Endothelial cell of hepatic sinusoid (primary cell): ENCODE data around the gene PSMD11.
"Not testable (repeated sequence)": the region's sequence is repeated elsewhere in the genome, so short reads cannot be mapped to it uniquely, and the experiment has no call there.

Experiments
- in situ Hi-C: cut with HindIII; loops from 2 replicates; pipeline ENCODE4 v1.10.0; 2017; ENCODE audit warnings: low sequenced_read_pairs

Gene PSMD11

DNA sequence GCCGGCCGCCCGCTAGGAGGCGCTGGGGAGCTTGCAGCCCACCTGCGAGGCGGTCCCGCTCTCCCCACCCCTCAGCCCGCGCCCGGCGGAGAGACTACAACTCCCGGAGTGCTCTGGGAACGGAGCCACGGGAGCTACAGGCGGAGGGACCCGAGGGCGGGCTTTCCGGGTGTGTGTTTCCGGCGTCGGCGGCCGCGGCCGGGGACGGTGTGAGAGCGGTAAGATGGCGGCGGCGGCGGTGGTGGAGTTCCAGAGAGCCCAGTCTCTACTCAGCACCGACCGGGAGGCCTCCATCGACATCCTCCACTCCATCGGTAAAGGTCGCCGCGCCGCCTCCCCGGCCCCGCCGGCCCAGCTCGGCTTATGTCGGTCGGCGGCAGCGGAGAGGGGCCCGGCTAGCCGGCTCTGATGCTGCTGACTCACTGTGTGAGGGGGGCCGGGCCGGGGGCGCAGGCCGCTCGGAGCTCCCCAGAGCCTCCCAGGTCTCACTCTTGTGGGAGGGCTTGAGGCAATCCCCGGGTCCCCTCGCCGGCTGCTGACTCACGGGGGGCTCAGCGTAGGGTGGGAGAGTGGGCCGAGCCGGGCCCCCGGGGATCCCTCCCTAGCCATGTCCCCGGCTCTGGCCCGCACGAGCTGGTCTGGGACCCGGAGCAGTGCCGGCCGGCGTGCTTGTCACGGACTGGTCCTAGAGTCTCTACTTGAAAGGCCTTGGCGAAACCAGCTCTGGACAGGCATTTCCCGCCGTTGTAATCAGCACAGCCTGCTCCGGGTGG is at the start of gene PSMD11:
PSMD11 (plus strand) TSS at position 210 of the 773 bp plus-strand sequence; CDS start at position 224, 14 bp downstream.
- in situ Hi-C loops = no loop called here

DNA sequence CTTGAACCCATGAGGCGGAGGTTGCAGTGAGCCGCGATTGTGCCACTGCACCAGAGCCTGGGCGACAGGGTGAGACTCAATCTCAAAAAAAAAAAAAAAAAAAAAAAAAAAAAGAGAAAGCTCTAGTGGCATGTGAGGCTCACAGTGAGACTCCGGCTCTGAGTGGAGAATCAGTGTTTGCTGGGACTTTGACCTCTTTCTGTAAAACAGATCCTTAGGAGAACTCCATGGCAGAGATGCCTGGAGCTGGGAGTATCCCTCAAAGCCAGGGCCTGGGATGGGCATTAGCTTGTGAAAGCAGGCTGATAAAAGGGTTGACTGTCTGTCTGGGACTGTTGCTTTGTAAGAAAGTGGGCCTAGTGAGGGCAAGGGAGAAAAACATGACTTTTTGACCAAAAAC is 48.0 kb upstream of the PSMD11 start:
- in situ Hi-C loops = no loop called here

DNA sequence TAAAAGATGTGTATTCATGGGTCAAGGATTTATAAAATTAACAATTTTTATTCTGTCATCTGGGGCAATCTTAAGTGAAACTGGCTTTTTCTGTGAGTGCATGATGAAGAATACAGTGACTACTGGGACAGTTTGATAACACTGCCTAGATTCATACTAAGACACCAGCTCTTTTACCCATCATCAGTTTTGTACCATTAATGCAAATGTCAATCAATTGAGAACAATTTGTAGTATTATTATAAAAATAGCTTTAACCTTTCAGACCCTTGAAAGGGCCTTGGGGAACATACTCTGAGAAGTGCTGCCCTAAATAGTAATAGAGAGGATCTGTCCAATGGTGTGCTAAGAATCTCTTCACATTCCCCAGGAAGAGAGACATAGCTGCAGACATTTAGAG is 45.4 kb upstream of the PSMD11 start:
- in situ Hi-C loops = no loop called here

DNA sequence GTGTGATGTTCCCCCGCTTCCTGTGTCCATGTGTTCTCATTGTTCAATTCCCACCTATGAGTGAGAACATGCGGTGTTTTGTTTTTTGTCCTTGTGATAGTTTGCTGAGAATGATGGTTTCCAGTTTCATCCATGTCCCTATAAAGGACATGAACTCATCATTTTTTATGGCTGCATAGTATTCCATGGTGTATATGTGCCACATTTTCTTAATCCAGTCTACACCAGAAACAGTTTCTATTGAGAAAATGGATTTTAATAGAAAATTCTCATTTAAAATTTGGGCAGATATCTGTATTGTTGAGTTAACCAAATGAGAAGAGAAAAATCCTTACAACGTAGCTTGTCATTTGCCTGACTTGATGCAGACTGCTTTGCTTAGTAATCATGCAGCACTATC is 34.2 kb upstream of the PSMD11 start:
- in situ Hi-C loops = not testable (repeated sequence)

DNA sequence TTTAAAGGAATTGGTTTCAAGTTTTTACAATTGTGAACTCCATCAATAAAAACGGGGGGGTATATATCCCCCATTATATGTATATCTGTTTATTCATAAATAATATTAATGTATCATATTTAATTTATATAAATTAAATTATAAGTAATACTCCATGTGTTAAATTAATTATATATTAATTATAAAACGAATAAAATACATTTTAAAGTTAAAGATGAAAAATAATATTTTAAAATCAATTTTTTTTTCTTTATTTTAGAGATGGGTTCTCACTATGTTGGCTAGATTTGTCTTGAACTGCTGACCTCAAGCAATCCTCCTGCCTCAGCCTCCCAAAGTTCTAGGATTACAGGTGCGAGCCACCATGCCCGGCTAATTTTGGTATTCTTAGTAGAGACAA is 17.4 kb upstream of the PSMD11 start:
- in situ Hi-C loops = no loop called here

DNA sequence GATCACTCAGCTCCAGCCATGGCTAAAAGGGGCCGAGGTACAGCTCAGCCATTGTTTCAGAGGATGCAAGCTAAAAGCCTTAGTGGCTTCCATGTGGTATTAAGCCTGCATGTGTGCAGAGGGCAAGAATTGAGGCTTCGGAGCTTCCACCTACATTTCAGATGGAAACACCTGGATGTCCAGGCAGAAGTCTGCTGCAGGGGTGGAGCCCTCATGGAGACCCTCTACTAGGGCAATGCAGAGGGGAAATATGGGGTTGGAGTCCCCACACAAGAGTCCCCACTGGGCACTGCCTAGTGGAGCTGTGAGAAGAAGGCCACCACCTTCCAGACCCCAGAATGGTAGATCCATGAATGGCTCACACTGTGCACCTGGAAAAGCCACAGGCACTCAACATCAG is 14.7 kb upstream of the PSMD11 start:
- in situ Hi-C loops = no loop called here

DNA sequence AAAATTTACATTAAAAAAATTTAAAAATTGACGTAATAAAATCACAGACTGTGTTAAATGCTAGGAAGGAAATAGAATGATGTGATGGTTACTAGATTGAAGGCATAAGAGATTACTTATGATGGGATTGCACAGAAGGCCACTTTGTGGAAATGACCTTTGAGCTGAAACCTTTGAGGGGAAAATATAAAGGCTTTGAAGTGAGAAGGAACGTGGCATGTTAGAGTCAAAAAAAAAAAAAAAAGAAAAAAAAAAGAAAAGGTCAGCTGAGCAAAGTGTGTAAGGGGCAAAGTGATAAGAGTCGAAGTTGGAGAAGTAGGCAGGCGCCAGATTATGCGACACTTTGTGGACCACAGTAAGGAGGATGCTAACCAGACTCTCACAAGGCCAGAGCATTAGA is 3.6 kb upstream of the PSMD11 start:
- in situ Hi-C loops = no loop called here

DNA sequence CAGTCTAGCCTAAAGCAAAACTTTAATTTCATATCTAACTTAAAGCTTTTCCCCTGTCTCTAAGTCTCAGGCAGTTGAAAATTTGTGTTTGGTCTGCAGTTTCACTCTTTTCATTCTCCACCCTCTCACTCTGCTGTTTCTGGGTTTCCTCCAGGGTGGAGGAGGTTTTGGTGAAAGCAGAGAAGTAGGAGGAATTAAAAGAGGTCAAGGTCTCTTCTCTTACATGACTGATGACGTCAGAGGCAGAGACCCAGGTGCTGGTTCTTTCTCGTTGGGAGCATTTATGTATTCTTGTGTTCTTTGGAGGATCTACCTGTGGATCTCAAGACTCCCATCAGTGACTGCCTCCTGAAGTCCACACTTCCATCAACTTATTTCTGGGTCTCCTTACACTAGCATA is 2.4 kb upstream of the PSMD11 start:
- in situ Hi-C loops = no loop called here

DNA sequence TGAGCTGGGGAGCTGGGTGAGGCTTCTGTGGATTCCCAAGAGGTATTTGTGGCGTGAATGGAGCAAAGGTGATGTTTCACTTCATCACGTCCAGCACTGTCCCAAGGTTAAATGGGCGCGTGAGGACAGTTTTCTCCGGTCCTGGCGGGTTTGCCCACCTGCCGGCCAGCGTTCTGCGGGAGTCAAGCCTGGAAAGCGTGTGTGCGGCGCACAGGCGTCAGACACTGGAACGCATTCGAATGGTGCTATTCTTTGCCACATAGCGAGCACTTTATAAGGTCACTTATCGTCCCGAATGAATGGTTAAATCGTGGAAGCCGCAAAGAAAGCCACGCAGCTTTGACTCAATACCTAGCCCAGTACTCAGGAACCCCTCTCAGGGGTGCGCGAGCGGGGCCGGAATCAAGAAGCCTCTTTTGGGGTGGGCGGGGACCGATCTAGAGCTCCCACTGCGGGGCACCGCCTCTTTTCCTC is 446 bp upstream of the PSMD11 start:
- in situ Hi-C loops = no loop called here

DNA sequence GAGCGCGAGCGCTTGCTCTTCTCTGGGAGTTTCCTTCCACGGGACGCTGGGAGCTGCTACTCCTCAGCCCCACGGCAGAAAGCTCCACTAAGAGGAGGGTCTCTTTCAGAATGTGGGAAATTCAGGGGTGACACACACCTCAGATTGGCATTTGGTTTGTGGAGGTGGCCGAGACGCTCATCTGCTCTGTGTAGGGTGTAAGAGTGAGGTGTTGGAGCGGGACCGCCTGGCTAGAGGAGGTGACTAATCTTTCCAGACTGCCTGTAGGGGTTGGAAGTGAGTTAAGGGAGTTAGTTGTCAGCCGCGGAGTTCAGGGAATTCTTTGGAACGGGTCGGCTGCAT is 735 bp downstream of the PSMD11 start:
- in situ Hi-C loops = no loop called here

DNA sequence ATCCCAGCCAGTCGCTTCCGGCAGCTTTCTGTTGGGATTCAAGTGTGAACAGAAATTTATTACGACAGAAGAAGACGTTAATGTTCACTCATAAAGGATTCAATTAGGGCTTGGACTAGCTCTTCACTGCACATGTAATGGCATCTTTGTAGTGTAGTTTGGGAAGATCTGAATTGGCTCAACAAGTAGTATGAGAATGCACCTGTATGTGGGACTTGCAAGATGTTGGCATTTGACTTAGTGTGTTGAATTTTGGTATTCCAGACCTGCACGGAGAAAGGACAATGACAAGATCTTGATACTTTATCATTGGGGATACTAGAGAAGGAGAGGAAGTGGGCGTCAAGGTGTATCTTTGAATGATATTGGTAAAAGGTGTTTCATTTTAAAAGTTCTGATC is 1.2 kb downstream of the PSMD11 start:
- in situ Hi-C loops = no loop called here

DNA sequence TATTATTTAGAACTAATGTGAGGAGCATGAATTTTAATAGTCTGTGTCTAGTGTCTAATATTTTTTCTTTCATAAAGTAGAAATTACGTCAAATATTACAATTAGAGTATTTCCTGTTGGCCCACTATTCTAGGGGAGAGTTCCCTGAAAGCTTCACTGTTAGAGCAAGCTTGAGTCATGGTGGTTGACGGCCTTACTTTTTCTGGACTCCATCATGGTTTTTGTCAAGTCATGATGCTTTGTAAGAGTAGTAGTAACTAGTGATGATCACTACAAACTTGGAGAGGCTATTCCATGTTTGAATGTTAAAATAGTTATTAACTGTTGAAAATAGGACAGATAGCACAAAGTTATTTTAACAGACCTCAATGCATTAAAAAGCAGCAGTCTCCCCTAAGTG is 1.7 kb downstream of the PSMD11 start:
- in situ Hi-C loops = no loop called here

DNA sequence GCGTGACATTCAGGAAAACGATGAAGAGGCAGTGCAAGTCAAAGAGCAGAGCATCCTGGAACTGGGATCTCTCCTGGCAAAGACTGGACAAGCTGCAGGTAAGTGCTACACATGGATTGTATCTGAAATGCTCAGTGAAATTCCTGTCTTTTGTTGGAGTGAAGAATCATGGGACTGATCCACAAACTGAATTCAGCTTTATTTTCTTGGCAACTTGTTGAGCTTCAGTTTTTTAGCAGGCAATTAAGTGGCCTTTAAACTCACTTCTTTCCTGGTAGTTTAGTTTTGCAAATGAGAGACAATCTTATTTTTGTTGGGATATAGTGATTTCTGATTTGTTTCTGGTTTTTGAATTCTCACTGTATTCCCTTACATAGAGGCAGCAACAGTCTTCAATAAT is 2.6 kb downstream of the PSMD11 start:
- in situ Hi-C loops = no loop called here

DNA sequence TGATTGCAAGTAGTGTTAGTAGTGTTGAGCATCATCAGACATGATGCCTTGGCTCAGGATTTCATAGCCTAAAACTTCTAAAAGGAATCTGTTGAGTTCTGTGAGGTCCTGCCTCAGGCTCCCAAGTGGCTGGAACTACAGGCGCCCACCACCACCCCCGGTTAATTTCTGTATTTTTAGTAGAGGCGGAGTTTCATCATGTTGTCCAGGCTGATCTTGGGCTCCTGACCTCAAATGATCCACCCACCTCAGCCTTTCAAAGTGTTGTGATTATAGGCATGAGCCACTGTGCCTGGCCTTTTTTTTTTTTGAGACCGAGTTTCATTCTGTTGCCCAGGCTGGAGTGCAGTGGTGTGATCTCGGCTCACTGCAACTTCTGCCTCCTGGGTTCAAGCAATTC is 5.7 kb downstream of the PSMD11 start:
- in situ Hi-C loops = no loop called here

DNA sequence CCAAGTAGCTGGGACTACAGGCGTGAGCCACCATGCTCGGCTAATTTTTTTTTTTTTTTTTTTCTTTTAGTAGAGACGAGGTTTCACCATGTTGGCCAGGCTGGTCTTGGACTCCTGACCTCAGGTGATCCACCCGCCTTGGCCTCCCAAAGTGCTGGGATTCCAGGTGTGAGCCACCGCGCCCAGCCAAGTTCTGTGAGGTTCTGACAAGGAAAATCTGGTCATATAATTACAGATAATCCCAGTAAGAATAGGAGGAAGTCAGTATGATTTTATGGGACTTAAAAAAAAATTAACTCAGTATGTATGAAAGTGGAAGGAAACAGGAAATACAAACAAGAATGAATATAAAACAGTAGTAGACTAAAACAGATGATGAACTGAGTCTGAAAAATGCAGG is 6.1 kb downstream of the PSMD11 start:
- in situ Hi-C loops = not testable (repeated sequence)

DNA sequence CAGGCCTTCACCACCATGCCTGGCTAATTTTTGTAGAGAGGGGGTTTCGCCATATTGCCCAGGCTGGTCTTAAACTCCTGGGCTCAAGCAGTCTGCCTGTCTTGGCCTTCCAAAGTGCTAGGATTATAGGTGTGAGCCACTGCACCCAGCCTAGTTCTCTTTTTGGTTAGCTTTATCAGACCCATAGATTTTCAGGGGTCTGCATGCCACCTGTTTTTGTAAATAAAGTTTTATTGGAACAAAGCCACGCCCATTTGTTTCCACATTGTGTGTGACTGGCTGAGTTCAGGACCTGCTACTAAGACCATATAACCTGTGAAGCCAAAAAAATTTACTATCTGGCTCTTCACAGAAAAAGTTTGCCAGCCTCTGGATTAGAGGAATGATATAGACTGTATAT is 7.6 kb downstream of the PSMD11 start:
- in situ Hi-C loops = no loop called here

DNA sequence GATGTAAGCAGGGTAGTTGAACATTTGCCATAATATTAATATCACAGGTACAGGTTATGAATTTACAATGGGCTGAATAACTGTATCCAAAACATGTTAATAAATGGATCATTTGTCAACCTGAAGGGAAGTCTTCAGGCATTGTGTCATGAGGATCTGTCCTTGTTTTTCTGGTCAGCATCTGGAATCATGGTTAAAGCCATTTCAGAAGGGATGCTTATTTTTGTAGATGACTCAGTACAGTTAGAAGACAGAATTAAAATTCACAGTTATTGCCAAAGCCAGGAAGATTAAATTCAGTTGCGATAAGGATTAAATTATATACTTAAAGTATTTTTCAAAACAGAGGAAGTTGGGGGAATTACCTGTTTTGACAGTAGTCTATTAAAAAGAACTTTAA is 8.0 kb downstream of the PSMD11 start:
- in situ Hi-C loops = no loop called here

DNA sequence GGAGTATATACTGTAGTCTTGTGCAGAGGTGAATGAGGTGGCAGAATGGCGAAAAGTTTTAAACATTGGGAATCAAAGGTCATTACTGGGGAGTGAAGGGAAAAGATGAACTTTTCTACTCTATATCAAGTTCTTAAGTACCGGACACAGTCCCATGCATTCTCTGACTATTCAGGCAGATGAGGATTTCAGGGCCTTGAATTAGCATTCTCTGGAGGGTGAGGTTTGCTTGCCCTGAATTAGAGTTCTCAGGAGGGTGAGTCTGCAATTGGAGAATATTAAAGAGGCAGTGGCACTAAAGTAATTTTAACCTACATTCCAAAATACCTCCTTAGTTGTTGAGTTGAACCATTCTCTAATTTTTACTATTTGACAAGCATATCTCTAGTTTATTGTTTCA is 9.1 kb downstream of the PSMD11 start:
- in situ Hi-C loops = no loop called here

DNA sequence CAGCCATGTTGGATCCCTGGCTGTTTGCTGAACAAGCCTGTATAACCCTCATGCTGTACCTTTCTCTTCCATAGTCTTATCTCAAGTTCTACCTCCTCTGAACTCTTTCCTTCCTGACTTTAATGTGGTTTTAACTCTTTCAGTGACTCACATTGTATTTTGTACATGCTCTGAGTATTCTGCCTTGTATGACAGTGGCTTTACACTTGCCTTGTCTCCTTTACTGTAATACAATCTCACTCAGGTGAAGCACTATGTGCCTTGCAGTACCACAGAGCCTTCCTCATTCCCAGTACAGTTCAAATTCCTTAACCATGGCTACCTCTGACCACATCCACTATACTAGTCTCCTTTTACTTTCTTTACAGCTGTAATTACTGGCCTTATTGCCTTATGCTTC is 14.1 kb downstream of the PSMD11 start:
- in situ Hi-C loops = no loop called here

DNA sequence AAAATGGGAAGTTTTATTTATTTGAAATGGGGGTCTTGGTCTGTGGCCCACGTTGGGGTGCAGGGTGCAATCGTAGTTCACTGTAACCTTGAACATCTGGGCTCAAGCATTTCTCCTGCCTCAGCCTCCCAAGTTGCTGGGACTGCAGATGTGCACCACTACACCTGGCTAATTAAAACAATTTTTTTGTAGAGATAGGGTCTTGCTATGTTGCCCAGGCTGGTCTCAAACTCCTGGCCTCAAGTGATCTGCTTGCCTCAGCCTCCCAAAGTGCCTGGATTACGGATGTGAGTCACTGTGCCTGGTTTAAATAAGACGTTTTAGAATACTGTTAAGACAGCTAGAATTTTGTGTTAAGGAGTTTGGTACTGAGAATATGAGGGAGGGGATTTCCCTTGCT is 15.7 kb downstream of the PSMD11 start:
- in situ Hi-C loops = loop anchor here (5.0 kb wide), 2 partner anchors 92 to 297 kb away; no protein-coding TSS in a partner anchor

DNA sequence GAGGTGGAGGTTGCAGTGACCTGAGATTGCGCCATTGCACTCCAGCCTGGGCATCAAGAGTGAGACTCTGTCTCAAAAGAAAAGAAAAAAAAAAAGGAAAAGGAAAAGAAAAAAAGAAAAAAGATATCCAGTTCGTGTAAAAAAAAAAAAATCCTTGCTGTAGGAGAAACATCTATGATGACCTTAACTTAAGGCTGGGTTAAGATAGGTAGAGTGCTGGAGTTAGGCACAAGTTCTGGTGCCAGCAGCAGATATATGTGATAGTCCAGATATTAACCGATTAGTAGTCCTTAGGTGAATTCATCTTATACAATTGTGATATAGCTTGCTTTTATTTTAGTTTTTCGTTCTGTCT is 17.2 kb downstream of the PSMD11 start:
- in situ Hi-C loops = loop anchor here (5.0 kb wide), 2 partner anchors 91 to 296 kb away; no protein-coding TSS in a partner anchor

DNA sequence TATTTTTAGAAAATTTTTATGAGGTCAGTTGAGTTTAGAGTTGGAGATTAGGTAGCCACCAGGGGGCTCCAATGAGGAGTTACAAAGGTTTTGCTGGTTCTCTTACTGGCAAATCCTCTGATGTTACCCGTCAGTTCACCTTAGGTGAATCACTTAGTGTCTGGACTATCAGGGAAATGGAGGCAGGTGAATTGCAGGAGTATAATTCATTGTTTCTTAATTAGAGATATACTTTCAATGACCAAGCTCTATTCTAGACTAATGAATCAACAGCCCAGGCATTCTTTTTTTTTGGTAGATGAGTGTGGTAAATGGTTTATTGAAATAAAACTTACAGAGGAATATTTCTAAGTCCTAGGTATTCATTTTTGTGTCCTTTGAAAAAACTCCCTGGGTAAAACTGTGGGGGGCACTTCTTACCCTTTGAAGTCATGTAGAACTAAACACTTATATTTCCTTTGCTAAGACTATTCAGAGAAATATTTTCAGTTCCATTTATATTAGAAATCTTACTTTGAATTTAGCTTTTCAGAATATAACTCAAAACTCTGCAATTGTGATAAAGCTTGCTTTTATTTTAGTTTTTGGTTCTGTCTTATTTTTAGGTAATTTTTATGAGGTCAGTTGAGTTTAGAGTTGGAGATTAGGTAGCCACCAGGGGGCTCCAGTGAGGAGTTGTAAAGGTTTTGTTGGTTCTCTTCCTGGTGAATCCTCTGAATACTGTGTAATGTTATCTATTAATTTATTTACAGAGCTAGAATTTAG is 17.7 kb downstream of the PSMD11 start:
- in situ Hi-C loops = loop anchor here (5.0 kb wide), 2 partner anchors 90 to 295 kb away; no protein-coding TSS in a partner anchor
